ENCODE measurements around the gene ALDH1A2. TPM values are rescaled to one million over a fixed set of nuclear protein-coding genes. Genes with fewer than 3 reads are reported as not detected.

The ALDH1A2 gene
- total RNA-seq, 1 donor from 2014 or later, result 30.8 TPM

GRCh38 chr15:58087871-58088270, 22.4 kb upstream of the ALDH1A2 start:
- Histone ChIP-seq H3K9ac (no peak overlapping the region), H3K79me2 (ENCODE audit: low read depth) (no peaks in the 10 kb centered on the region), H3K4me3 (no peak overlapping the region), H3K27me3 (no peaks in the 10 kb centered on the region), H3F3A (ENCODE audit: low read depth) (no peaks in the 10 kb centered on the region), H3K9me3 (ENCODE audit: low read depth) (no peaks in the 10 kb centered on the region), H4K20me1 (ENCODE audit: low read depth) (no peaks in the 10 kb centered on the region), H3K27ac (no peak overlapping the region), H3K4me1 (no peaks in the 10 kb centered on the region), H2AFZ (replicated peaks) (no peak overlapping the region), H3K4me2 (no peak overlapping the region), H3K36me3 (no peaks in the 10 kb centered on the region)
- TF ChIP-seq, protein P1, sequence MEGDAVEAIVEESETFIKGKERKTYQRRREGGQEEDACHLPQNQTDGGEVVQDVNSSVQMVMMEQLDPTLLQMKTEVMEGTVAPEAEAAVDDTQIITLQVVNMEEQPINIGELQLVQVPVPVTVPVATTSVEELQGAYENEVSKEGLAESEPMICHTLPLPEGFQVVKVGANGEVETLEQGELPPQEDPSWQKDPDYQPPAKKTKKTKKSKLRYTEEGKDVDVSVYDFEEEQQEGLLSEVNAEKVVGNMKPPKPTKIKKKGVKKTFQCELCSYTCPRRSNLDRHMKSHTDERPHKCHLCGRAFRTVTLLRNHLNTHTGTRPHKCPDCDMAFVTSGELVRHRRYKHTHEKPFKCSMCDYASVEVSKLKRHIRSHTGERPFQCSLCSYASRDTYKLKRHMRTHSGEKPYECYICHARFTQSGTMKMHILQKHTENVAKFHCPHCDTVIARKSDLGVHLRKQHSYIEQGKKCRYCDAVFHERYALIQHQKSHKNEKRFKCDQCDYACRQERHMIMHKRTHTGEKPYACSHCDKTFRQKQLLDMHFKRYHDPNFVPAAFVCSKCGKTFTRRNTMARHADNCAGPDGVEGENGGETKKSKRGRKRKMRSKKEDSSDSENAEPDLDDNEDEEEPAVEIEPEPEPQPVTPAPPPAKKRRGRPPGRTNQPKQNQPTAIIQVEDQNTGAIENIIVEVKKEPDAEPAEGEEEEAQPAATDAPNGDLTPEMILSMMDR (IDR thresholded peaks at IDR 0.05), result no peak
- no peak for TF ChIP-seq EZH2 (IDR thresholded peaks at IDR 0.05)
- no peak for TF ChIP-seq EZH2phosphoT487 (IDR thresholded peaks at IDR 0.05)
- DNase-seq (ENCODE audit: low spot score), result no peak
- Mint-ChIP-seq H3K4me1 (no peaks in the 10 kb centered on the region), H3K27ac (no peak overlapping the region), H3K9me3 (no peaks in the 10 kb centered on the region), H3K4me3 (no peak overlapping the region), H3K27me3 (ENCODE audit: insufficient read depth, low read depth) (no peaks in the 10 kb centered on the region), H3K36me3 (no peaks in the 10 kb centered on the region)

DNA sequence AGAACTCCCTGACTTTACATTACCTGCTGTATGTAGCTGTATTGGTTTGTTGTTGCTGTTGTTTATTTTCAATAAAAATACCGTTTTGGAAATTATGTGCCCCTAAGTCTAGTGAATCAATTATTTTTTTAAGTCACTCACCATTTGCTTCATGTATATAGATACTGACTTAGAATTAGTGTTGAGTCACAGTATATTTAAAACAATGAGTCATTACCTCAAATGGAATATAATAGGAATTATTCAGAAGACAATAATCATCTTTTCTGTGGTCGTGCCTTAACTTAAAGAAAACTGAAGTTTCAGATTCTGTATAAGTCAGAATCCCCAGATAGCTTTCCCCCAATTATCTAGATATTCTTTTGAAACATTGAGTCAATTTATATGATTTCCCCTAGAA, 21.0 kb upstream of the ALDH1A2 start:
- no peaks in the 10 kb centered on the region for H3K79me2 ChIP-seq (ENCODE audit: low read depth)
- Mint-ChIP-seq H3K27ac (no peak overlapping the region), H3K36me3 (no peaks in the 10 kb centered on the region), H3K9me3 (no peaks in the 10 kb centered on the region), H3K4me1 (no peaks in the 10 kb centered on the region), H3K27me3 (ENCODE audit: insufficient read depth, low read depth) (no peaks in the 10 kb centered on the region), H3K4me3 (no peak overlapping the region)
- H3K4me3 ChIP-seq, result no peak overlapping the region
- no peak for DNase-seq (ENCODE audit: low spot score)
- no peak overlapping the region for H3K4me2 ChIP-seq
- TF ChIP-seq EZH2 (IDR thresholded peaks at IDR 0.05) (no peak), EZH2phosphoT487 (IDR thresholded peaks at IDR 0.05) (no peak)
- TF ChIP-seq, protein P1 (IDR thresholded peaks at IDR 0.05), result no peak
- H3K36me3 ChIP-seq, result no peaks in the 10 kb centered on the region
- no peaks in the 10 kb centered on the region for H3K27me3 ChIP-seq
- no peaks in the 10 kb centered on the region for H3K4me1 ChIP-seq
- H2AFZ ChIP-seq (replicated peaks), result no peak overlapping the region
- no peak overlapping the region for H3K27ac ChIP-seq
- no peaks in the 10 kb centered on the region for H3F3A ChIP-seq (ENCODE audit: low read depth)
- no peaks in the 10 kb centered on the region for H3K9me3 ChIP-seq (ENCODE audit: low read depth)
- H4K20me1 ChIP-seq (ENCODE audit: low read depth), result no peaks in the 10 kb centered on the region
- no peak overlapping the region for H3K9ac ChIP-seq

DNA sequence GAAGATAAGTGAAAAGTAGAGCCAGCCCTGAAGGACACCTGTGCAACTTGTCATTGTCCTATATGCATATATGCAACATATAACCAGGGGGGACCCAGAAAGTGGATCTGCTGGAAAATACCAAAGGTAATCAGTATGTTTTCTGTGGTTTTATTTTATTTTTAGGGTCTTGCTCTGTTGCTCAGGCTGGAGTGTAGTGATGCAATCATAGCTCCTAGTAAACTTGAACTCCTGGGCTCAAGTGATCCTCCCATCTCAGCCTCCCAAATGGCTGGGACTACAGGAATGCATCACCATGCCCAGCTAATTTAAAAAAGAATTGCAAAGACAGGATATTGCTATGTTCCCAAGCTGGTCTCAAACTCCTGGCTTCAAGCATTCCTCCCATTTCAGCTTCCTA, 18.0 kb upstream of the ALDH1A2 start:
- Mint-ChIP-seq H3K4me1 (no peaks in the 10 kb centered on the region), H3K36me3 (no peaks in the 10 kb centered on the region), H3K27me3 (ENCODE audit: insufficient read depth, low read depth) (no peaks in the 10 kb centered on the region), H3K4me3 (no peak overlapping the region), H3K27ac (no peak overlapping the region), H3K9me3 (no peaks in the 10 kb centered on the region)
- no peak overlapping the region for H3K27ac ChIP-seq
- TF ChIP-seq EZH2phosphoT487 (IDR thresholded peaks at IDR 0.05) (no peak), EZH2 (IDR thresholded peaks at IDR 0.05) (no peak)
- TF ChIP-seq, protein P1 (IDR thresholded peaks at IDR 0.05), result no peak
- no peaks in the 10 kb centered on the region for H3K27me3 ChIP-seq
- H3K4me2 ChIP-seq, result no peak overlapping the region
- H3F3A ChIP-seq (ENCODE audit: low read depth), result no peaks in the 10 kb centered on the region
- no peak overlapping the region for H3K4me3 ChIP-seq
- no peaks in the 10 kb centered on the region for H3K9me3 ChIP-seq (ENCODE audit: low read depth)
- H3K79me2 ChIP-seq (ENCODE audit: low read depth), result no peaks in the 10 kb centered on the region
- H3K4me1 ChIP-seq, result no peaks in the 10 kb centered on the region
- DNase-seq (ENCODE audit: low spot score), result no peak
- no peak overlapping the region for H3K9ac ChIP-seq
- H3K36me3 ChIP-seq, result no peaks in the 10 kb centered on the region
- no peak overlapping the region for H2AFZ ChIP-seq (replicated peaks)
- H4K20me1 ChIP-seq (ENCODE audit: low read depth), result no peaks in the 10 kb centered on the region
